DMS79 treated with DMSO at 0.1 percent for 48 hours (cell line): ENCODE data around the gene CXCL13.
"Not testable (repeated sequence)": the region's sequence is repeated elsewhere in the genome, so short reads cannot be mapped to it uniquely, and the experiment has no call there.

ENCODE experiments used
- DNase-seq: peaks from one replicate; lab custom pipeline; 2025; lab: John Stamatoyannopoulos, UW

The CXCL13 gene

DNA sequence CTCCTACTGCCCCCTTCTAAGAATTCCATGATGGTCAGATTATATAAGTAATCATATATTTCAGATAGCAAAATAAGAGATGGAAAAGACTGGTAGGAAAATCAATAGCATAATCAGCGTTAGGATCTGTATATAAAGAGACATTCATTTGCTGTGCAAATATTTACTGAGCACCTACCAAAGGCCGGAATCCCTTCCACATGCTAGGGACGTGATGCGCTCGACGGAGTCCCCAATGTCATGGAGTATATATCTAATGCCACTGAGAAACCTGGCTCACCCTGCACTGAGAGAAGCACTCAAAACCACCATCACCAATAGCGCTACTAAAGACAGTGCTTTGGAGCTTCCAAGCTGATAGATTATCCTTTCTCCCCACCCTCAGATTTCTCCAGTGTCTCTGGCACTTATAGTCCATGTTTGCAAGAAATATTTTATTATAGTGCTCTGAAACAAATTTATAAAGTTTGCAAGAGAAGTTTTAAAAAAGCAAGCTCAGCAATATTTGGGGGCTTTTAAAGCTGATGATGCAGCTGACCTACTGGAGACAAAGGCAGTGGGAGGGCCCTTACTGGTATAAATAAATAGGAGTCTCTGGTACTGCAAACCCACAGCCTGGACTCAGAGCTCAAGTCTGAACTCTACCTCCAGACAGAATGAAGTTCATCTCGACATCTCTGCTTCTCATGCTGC is at the start of gene CXCL13:
CXCL13 (plus strand) TSS at position 611 of the 693 bp plus-strand sequence; CDS start at position 657, 46 bp downstream.
- DNase-seq: no peak

GRCh38 chr4:77560170-77560569 is 45.5 kb upstream of the CXCL13 start:
- no peak for DNase-seq

DNA sequence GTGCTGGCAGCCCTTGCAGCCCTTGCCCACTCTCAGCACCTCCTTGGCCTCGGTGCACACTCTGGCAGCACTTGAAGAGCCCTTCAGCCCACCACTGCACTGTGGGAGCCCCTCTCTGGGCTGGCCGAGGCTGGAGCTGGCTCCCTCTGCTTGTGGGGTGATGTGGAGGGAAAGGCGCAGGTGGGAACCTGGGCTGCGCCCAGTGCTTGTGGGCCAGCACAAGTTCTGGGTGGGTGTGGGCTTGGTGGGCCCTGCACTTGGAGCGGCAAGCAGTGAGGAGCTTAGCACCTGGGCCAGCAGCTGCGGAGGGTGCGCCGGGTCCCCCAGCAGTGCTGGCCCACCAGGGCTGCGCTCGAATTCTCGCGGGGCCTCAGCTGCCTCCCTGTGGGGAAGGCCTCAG is 43.9 kb upstream of the CXCL13 start:
- DNase-seq: not testable (repeated sequence)

DNA sequence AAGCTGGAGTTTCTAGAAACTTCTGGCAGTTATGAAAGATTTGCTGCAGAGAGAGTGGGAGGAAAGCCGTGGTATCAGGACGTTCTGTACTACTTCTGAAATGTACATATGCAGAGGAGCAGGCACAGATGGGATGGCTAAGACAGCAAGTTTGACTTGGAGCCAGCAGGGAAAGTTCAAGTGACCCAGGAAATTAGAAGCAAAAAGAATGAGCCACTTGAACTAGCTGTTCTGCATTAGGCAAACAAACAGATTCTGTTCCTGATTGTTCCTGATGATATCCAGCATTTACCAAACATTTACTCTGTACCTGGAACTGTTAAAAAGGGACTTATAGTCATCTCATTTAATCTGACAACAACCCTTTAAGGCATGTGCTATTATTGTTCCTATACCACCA is 41.4 kb upstream of the CXCL13 start:
- peak; percentile 1 for DNase-seq

DNA sequence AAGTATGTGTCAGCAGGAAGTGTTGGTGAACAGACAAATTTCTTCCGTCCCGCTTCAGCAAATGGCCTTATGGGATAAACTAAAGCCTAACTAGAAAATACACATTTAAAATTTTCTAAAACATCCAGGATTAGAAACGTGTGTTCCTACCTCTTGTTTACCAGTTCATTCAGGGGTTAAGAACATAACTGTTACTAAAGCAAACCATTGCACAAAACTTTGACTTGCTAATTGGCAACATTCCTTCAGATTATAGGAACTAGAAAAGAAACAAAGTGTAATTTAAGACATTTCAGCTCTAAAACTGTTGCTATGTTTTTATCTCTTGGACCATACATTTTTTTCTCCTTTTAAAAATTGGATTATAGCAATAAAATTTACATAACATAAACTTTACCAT is 39.5 kb upstream of the CXCL13 start:
- no peak for DNase-seq

GRCh38 chr4:77567549-77567948 is 38.1 kb upstream of the CXCL13 start:
- DNase-seq: no peak

DNA sequence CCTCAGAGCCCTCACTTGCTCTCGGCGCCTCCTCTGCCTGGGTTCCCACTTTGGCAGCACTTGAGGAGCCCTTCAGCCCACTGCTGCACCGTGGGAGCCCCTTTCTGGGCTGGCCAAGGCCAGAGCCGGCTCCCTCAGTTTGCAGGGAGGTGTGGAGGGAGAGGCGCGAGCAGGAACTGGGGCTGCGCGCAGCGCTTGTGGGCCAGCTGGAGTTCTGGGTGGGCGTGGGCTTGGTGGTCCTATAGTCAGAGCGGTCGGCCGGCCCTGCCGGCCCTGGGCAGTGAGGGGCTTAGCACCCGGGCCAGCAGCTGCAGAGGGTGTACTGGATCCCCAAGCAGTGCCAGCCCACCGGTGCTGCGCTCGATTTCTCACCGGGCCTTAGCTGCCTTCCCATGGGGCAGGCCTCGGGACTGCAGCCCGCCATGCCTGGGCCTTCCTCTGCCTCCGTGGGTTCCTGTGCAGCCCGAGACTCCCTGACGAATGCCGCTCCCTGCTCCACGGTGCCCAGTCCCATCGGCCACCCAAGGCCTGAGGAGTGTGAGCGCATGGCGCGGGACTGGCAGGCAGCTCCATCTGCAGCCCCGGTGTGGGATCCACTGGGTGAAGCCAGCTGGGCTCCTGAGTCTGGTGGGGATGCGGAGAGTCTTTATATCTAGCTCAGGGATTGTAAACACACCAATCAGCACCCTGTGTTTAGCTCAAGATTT is 35.0 kb upstream of the CXCL13 start:
- DNase-seq: not testable (repeated sequence)

- no peak for DNase-seq
Observed at GRCh38 chr4:77576351-77576750, 29.3 kb upstream of the CXCL13 start.

GRCh38 chr4:77578145-77578544 is 27.5 kb upstream of the CXCL13 start:
- no peak for DNase-seq

GRCh38 chr4:77579406-77580076 is 26.1 kb upstream of the CXCL13 start:
- peak; percentile 55 for DNase-seq

DNA sequence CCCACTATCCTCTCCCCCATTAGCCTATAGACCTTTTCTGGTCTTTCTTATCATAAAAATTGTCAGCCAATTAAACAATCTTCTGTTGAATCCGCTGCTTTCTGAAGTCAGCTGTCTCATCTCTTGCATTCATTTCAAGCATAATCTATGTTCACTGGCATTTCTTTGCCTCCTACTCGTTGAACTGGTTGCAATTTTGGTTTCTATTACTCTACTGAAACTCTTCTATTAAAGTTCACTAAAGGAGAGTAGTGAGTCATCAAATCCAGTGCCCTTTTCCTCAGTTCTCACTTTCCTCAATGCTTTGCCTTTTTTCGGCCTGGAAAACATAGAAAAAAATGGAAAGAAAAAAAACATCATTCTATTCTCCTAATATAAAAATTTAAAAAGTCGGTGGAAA is 23.9 kb upstream of the CXCL13 start:
- no peak for DNase-seq

- DNase-seq: no peak
Observed at GRCh38 chr4:77582156-77582555, 23.5 kb upstream of the CXCL13 start.

DNA sequence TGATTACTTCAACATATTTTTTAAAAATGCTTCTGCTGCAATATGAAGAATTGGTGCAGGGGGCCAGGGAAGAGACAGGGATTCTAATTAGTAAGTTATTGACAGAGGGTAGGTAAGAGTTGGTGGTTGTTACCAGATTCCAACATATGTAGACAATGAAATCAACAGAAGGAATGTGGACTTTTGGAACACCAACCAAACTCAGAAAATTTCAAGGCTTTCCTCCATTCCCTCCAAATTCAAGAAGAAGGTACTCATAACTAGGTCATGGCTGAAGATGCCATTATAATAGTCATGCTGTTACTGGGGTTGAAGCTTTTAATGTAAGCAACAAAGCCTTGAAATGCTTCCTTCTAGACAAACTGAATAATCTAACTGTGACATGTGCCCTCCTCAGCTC is 22.9 kb upstream of the CXCL13 start:
- no peak for DNase-seq

- DNase-seq: no peak
Observed at GRCh38 chr4:77586951-77587383, 18.7 kb upstream of the CXCL13 start.

DNA sequence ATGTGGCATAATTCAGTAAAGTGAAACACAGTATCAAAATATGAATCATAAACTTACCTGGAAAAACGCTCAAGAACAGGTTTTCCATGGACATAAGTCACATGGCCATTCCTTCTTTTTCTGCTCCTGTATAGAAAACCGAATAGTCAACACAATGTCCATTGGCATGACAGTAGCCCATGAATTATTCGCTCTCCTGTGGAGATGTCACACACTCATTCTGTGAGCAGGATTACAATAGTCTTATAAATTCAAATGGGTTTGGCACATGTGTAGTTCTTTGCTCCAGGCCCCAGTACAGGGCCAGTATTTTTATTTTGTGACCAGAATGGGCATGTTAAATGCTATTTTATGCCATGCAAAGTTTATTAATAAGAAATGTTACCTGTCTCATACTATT is 15.1 kb upstream of the CXCL13 start:
- no peak for DNase-seq

GRCh38 chr4:77591532-77591931 is 14.1 kb upstream of the CXCL13 start:
- DNase-seq: no peak

- DNase-seq: no peak
Observed at GRCh38 chr4:77593101-77593500, 12.5 kb upstream of the CXCL13 start.

- no peak for DNase-seq
Observed at GRCh38 chr4:77593993-77594392, 11.6 kb upstream of the CXCL13 start.

GRCh38 chr4:77595364-77595973 is 10.2 kb upstream of the CXCL13 start:
- DNase-seq: no peak

DNA sequence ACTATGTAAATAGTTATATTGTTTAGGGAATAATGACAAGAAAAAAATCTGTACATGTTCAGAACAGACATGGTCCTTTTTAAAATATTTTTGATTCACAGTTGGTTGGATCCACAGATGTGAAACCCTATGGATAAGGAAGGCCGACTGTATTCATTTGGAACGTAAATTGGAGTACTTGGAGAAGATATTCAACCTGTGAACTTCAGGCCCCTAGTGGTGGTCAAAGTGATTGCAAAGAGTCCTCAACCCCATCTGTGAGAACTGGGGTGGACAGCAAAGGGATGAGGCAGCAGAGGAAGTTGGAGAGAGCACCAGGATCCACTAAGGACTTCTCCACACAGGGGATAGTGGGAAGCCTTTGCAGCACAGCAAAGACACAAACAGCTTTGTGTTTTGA is 6.2 kb upstream of the CXCL13 start:
- no peak for DNase-seq

- peak; percentile 51 for DNase-seq
Observed at GRCh38 chr4:77600521-77601451, 4.8 kb upstream of the CXCL13 start.
